Astrocyte (in vitro differentiated cells and primary cell): Measurements from ENCODE around the gene CIB1. TPM values are rescaled to one million over a fixed set of nuclear protein-coding genes. Genes with fewer than 3 reads are reported as not detected.

ENCODE experiments used
- DNase-seq: peaks from one replicate; pipeline ENCODE4 v3.0.0-alpha.2; 2010; ENCODE audit warnings: low read depth
- FAIRE-seq: peaks from 2 replicates; lab custom pipeline; 2011; peaks lifted over from hg19 to GRCh38; lab: Jason Lieb, UNC
- H2AFZ ChIP-seq: 2 replicates; pipeline ENCODE4 v1.6.0; 2012; ENCODE audit warnings: low read depth, low read length, inconsistent platforms
- H3K27ac ChIP-seq: 2 replicates; pipeline ENCODE4 v1.5.1; 2011; ENCODE audit warnings: low read depth, low read length, inconsistent platforms
- H3K27me3 ChIP-seq: 2 replicates; pipeline ENCODE4 v1.6.0; 2011; ENCODE audit warnings: low read length, inconsistent platforms; ENCODE audit not compliant: insufficient read depth
- H3K36me3 ChIP-seq: 2 replicates; pipeline ENCODE4 v1.5.1; 2011; ENCODE audit warnings: low read length, inconsistent platforms; ENCODE audit not compliant: insufficient read depth
- H3K4me1 ChIP-seq: 2 replicates; pipeline ENCODE4 v1.5.1; 2011; ENCODE audit warnings: low read length, inconsistent platforms; ENCODE audit not compliant: insufficient read depth
- H3K4me2 ChIP-seq: 2 replicates; pipeline ENCODE4 v1.6.0; 2012; ENCODE audit warnings: low read length, inconsistent platforms
- H3K4me3 ChIP-seq: 2 replicates; pipeline ENCODE4 v1.5.1; 2011; ENCODE audit warnings: low read depth, mild to moderate bottlenecking, low read length, inconsistent platforms; ENCODE audit not compliant: insufficient read depth
- H3K79me2 ChIP-seq: 2 replicates; pipeline ENCODE4 v1.6.0; 2012; ENCODE audit warnings: mild to moderate bottlenecking, low read length, inconsistent platforms; ENCODE audit not compliant: insufficient read depth
- H3K9ac ChIP-seq: 2 replicates; pipeline ENCODE4 v1.6.0; 2012; ENCODE audit warnings: mild to moderate bottlenecking, low read length, inconsistent platforms
- H3K9me3 ChIP-seq: 2 replicates; pipeline ENCODE4 v1.5.1; 2012; ENCODE audit warnings: low read depth, mild to moderate bottlenecking, low read length, inconsistent platforms; ENCODE audit not compliant: insufficient read depth
- H4K20me1 ChIP-seq: 2 replicates; pipeline ENCODE4 v1.6.0; 2012; ENCODE audit warnings: low read length, inconsistent platforms; ENCODE audit not compliant: insufficient read depth
- H3K27ac Mint-ChIP-seq: one replicate; pipeline ENCODE4 v1.8.0; 2021; ENCODE audit warnings: mild to moderate bottlenecking, mixed read lengths; ENCODE audit not compliant: unreplicated experiment
- H3K27me3 Mint-ChIP-seq: one replicate; pipeline ENCODE4 v1.8.0; 2021; ENCODE audit warnings: low read depth, mixed read lengths; ENCODE audit not compliant: unreplicated experiment
- H3K36me3 Mint-ChIP-seq: one replicate; pipeline ENCODE4 v1.8.0; 2021; ENCODE audit warnings: low read depth, mixed read lengths; ENCODE audit not compliant: unreplicated experiment
- H3K4me1 Mint-ChIP-seq: one replicate; pipeline ENCODE4 v1.8.0; 2021; ENCODE audit warnings: low read depth, mixed read lengths; ENCODE audit not compliant: unreplicated experiment
- H3K4me3 Mint-ChIP-seq: one replicate; pipeline ENCODE4 v1.8.0; 2021; ENCODE audit warnings: mild to moderate bottlenecking, moderate library complexity, mixed read lengths; ENCODE audit not compliant: unreplicated experiment
- H3K9me3 Mint-ChIP-seq: one replicate; pipeline ENCODE4 v1.8.0; 2021; ENCODE audit warnings: mild to moderate bottlenecking, mixed read lengths; ENCODE audit not compliant: unreplicated experiment
- CTCF ChIP-seq: IDR thresholded peaks from 2 replicates; pipeline ENCODE4 v1.5.1; 2011; ENCODE audit warnings: low read depth, mild to moderate bottlenecking, inconsistent platforms, low read length, moderate library complexity; ENCODE audit not compliant: insufficient read depth
- EZH2 ChIP-seq: IDR thresholded peaks from 2 replicates; pipeline ENCODE4 v1.6.1; 2012; ENCODE audit warnings: mild to moderate bottlenecking, low read length, inconsistent platforms; ENCODE audit not compliant: insufficient read depth
- total RNA-seq: library from RNA; stranded (reverse); gene quantifications from 2 replicates; pipeline ENCODE4 v1.2.1, GENCODE V29; 2021

The CIB1 gene
- total RNA-seq, 1 donor from 2014 or later = 49.6 TPM

GRCh38 chr15:90227816-90228772 is 5.6 kb downstream of the CIB1 start:
- no peak overlapping the region for H2AFZ ChIP-seq
- Mint-ChIP-seq H3K27me3 (no peaks in the 10 kb centered on the region), H3K9me3 (no peaks in the 10 kb centered on the region), H3K4me3 (no peak overlapping the region), H3K4me1 (peaks cover 5% of the 10 kb centered on the region), H3K36me3 (peaks cover 8% of the 10 kb centered on the region), H3K27ac (no peak overlapping the region)
- peaks cover 20% of the 10 kb centered on the region for H4K20me1 ChIP-seq
- FAIRE-seq = no peak
- DNase-seq = no peak
- peaks cover 8% of the 10 kb centered on the region for H3K36me3 ChIP-seq
- no peak overlapping the region for H3K27ac ChIP-seq
- no peaks in the 10 kb centered on the region for H3K27me3 ChIP-seq
- peaks cover 16% of the 10 kb centered on the region for H3K79me2 ChIP-seq
- no peak overlapping the region for H3K4me3 ChIP-seq
- H3K9me3 ChIP-seq = no peaks in the 10 kb centered on the region
- H3K4me1 ChIP-seq = peaks cover 3% of the 10 kb centered on the region
- TF ChIP-seq CTCF (no peak), EZH2 (no peak)
- H3K4me2 ChIP-seq = no peak overlapping the region
- no peak overlapping the region for H3K9ac ChIP-seq

DNA sequence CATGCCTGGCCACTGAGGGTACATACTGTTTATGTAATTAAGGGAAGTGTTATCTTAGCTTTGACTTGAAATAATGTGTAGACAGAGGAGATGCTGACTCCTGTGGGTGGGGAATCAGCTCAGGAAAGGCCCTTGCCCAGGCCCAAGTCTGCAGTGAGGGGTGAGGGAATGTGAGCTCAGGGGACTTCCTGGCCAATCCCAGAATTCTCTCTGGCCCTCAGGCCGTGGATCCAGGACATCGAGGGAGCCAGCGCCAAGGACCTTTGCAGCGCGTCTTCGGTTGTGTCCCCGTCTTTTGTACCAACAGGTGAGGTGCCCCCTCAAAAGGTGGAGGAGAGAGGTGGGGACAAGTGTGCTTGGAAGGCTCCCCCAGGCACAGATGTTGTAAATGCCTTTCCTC is 6.4 kb downstream of the CIB1 start:
- no peak for FAIRE-seq
- peaks cover 8% of the 10 kb centered on the region for H3K36me3 Mint-ChIP-seq

More for the DNA sequence above, 6.4 kb downstream of the CIB1 start:
- peaks cover 10% of the 10 kb centered on the region for H3K79me2 ChIP-seq
- H3K27ac Mint-ChIP-seq = no peak overlapping the region
- peaks cover 8% of the 10 kb centered on the region for H3K36me3 ChIP-seq
- DNase-seq = no peak
- H3K4me1 Mint-ChIP-seq = peaks cover 5% of the 10 kb centered on the region
- no peak overlapping the region for H3K27ac ChIP-seq
- no peak overlapping the region for H2AFZ ChIP-seq
- no peaks in the 10 kb centered on the region for H3K27me3 ChIP-seq
- H3K9me3 ChIP-seq = no peaks in the 10 kb centered on the region
- peaks cover 3% of the 10 kb centered on the region for H3K4me1 ChIP-seq
- no peak overlapping the region for H3K4me3 Mint-ChIP-seq
- no peaks in the 10 kb centered on the region for H3K27me3 Mint-ChIP-seq
- no peak overlapping the region for H3K4me3 ChIP-seq
- no peak overlapping the region for H3K9ac ChIP-seq
- peaks cover 13% of the 10 kb centered on the region for H4K20me1 ChIP-seq
- no peaks in the 10 kb centered on the region for H3K9me3 Mint-ChIP-seq
- no peak overlapping the region for H3K4me2 ChIP-seq
- TF ChIP-seq CTCF (no peak), EZH2 (no peak)
